Right lobe of liver (tissue), 6 donors: ENCODE data around the gene FGF6. TPM values are rescaled to one million over a fixed set of nuclear protein-coding genes. Genes with fewer than 3 reads are reported as not detected.
"Not testable (repeated sequence)": the region's sequence is repeated elsewhere in the genome, so short reads cannot be mapped to it uniquely, and the experiment has no call there.

Experiments used
- ATAC-seq, 4 donors: fragments of 200-7000 bp; cut with Tn5 transposase; one replicate each; pipeline ENCODE4 v1.9.1; 2020; ENCODE audit warnings: mild to moderate bottlenecking in 4 of 4, moderate library complexity in 4 of 4
- DNase-seq, 3 donors: peaks; one replicate each; pipeline ENCODE4 v3.0.0-alpha.2; 2020
- H3K27ac ChIP-seq, 3 donors: fragments of 200-600 bp; one replicate each; pipeline ENCODE4 v1.8.0; 2022
- H3K27me3 ChIP-seq, 2 donors: fragments of 200-600 bp; one replicate each; pipeline ENCODE4 v1.8.0; 2022
- H3K36me3 ChIP-seq, 4 donors: fragments of 200-600 bp; sonication (generic) in 1 of 4; one replicate each; pipeline versions ENCODE4 v1.5.1 to v1.8.0; 2017 to 2022; ENCODE audit warnings: control low read depth in 1 of 4
- H3K4me1 ChIP-seq, 4 donors: fragments of 200-600 bp; sonication (generic) in 1 of 4; one replicate each; pipeline versions ENCODE4 v1.5.1 to v1.8.0; 2017 to 2022; ENCODE audit warnings: control low read depth in 1 of 4
- H3K4me3 ChIP-seq, 3 donors: fragments of 200-600 bp; one replicate each; pipeline ENCODE4 v1.8.0; 2022
- H3K9me3 ChIP-seq, 4 donors: fragments of 200-600 bp; sonication (generic) in 1 of 4; one replicate each; pipeline versions ENCODE4 v1.5.1 to v1.8.0; 2017 to 2022; ENCODE audit warnings: control low read depth in 1 of 4
- POLR2A ChIP-seq: fragments of 450-650 bp; IDR thresholded peaks from one replicate; pipeline ENCODE4 v1.6.1; 2017; ENCODE audit warnings: antibody characterized with exemption, mild to moderate bottlenecking
- WGBS: methylation state at CpG from one replicate; pipeline ENCODE4 v1.1.6; 2018; ENCODE audit warnings: low coverage, low lambda C conversion rate; ENCODE audit not compliant: insufficient coverage; ENCODE audit errors: missing lambda C conversion rate; 5-methylcytosine and 5-hydroxymethylcytosine counted together
- intact Hi-C, 2 donors: fragments of 100-400 bp; cut with DNase I; formaldehyde crosslinking; loops; one replicate each; pipeline versions ENCODE4 v1.11.2 to v1.14.1; 2022
- total RNA-seq, 6 experiments: library from RNA; depleted of rRNA in 2 of 6; stranded (reverse); fragments of >200 nt in 2 of 6; fragmentation: NEBNext Ultra II Directional in 3 of 6; extraction: Animal tissue kit (Norgen Biotek cat#: 25700) in 3 of 6; gene quantifications; one replicate each; pipeline versions ENCODE4 v1.1.0 to v1.2.4, GENCODE V29; 2016 to 2023
- TF ChIP-seq, protein P1 (sequence below), 4 donors: fragments of 200-600 bp in 3 of 4; fragments of 450-650 bp in 1 of 4; IDR thresholded peaks; one replicate each; pipeline versions ENCODE4 v1.5.1 to v1.8.0; 2016 to 2022; ENCODE audit warnings: antibody characterized with exemption in 4 of 4, mild to moderate bottlenecking in 2 of 4
- donor health status: DM: no; HTN: yes; CAD: no.
- donor health status: DM: no; HTN: no; CAD: no.
- donor health status: DM: no; HTN: no; CAD: no.
- donor health status: DM: no; HTN: yes; CAD: no.
- donor health status: DM: no; HTN: yes; CAD: no.

FGF6 gene
- total RNA-seq, 6 experiments from 2014 or later = not detected

- intact Hi-C loops = no loop called here
- H3K9me3 ChIP-seq = peaks cover 0 to 4% (median 0%) of the 10 kb centered on the region in 4 donors
- H3K36me3 ChIP-seq = no peaks in the 10 kb centered on the region
- no peaks in the 10 kb centered on the region for H3K27me3 ChIP-seq
- DNase-seq (no peak), ATAC-seq (no peak)
- H3K27ac ChIP-seq = no peak overlapping the region
- 76% methylated on average over 2 of the region's 2 CpGs for WGBS
- no peak overlapping the region for H3K4me3 ChIP-seq
- no peak for TF ChIP-seq POLR2A
- TF ChIP-seq, protein P1, sequence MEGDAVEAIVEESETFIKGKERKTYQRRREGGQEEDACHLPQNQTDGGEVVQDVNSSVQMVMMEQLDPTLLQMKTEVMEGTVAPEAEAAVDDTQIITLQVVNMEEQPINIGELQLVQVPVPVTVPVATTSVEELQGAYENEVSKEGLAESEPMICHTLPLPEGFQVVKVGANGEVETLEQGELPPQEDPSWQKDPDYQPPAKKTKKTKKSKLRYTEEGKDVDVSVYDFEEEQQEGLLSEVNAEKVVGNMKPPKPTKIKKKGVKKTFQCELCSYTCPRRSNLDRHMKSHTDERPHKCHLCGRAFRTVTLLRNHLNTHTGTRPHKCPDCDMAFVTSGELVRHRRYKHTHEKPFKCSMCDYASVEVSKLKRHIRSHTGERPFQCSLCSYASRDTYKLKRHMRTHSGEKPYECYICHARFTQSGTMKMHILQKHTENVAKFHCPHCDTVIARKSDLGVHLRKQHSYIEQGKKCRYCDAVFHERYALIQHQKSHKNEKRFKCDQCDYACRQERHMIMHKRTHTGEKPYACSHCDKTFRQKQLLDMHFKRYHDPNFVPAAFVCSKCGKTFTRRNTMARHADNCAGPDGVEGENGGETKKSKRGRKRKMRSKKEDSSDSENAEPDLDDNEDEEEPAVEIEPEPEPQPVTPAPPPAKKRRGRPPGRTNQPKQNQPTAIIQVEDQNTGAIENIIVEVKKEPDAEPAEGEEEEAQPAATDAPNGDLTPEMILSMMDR (IDR thresholded peaks at IDR 0.05) = no peak
- no peaks in the 10 kb centered on the region for H3K4me1 ChIP-seq
These were observed 31.5 kb upstream of the FGF6 start for GRCh38 chr12:4477129-4477528.

DNA sequence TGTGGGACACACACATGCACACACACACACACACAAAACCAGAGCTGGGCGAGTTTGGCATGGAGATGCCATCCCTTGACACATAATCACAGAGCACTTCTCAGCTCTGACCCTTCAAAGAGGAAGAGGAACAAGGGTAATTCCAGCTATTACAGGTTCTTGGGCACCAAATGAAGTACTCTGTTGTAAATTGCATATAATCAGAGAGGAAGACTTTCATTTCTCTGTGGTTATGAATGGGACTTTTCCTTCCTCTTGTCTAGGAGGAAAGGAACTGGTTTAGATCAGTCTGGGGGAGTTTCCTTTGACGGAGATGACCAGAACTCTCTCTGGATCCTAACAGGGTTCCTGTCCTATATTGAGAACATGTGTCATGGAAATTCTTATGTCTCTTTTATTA, 26.4 kb upstream of the FGF6 start:
- WGBS = 44% methylated on average over 2 of the region's 2 CpGs
- Histone ChIP-seq H3K9me3 (no peaks in the 10 kb centered on the region), H3K4me1 (no peaks in the 10 kb centered on the region), H3K36me3 (no peaks in the 10 kb centered on the region), H3K27me3 (no peaks in the 10 kb centered on the region), H3K4me3 (no peak overlapping the region), H3K27ac (no peak overlapping the region)
- intact Hi-C loops = no loop called here
- TF ChIP-seq, protein P1 (IDR thresholded peaks at IDR 0.05) = no peak
- TF ChIP-seq POLR2A = no peak
- peak in 1 of 4 donors; percentile 40 for ATAC-seq
- DNase-seq = no peak

- Histone ChIP-seq H3K4me1 (no peaks in the 10 kb centered on the region), H3K4me3 (no peak overlapping the region), H3K9me3 (no peaks in the 10 kb centered on the region), H3K27ac (no peak overlapping the region), H3K36me3 (no peaks in the 10 kb centered on the region), H3K27me3 (no peaks in the 10 kb centered on the region)
- DNase-seq (no peak), ATAC-seq (no peak)
- no peak for TF ChIP-seq POLR2A
- TF ChIP-seq, protein P1 (IDR thresholded peaks at IDR 0.05) = no peak
- intact Hi-C loops = no loop called here
- WGBS = 74% methylated on average over 4 of the region's 4 CpGs
These were observed 25.6 kb upstream of the FGF6 start for GRCh38 chr12:4471256-4471655.

DNA sequence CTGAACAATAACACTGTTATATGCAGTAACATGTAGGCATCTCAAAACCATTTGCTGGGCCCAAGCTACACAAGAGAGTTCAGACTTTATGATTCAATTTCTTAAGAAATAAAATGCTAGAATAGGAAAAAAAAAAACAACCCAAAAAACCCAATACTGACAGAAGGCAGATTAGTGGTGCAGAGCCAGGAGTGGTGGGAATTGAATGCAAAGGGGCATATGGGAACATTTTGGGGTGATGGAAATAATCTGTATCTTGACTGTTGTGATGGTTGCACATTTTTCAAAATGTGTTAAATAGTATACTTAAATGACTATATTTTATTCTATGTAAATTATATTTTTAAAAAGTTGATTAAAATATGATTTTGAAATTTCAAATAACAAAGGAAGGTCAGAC, 23.4 kb upstream of the FGF6 start:
- intact Hi-C loops = no loop called here
- Histone ChIP-seq H3K9me3 (no peaks in the 10 kb centered on the region), H3K36me3 (no peaks in the 10 kb centered on the region), H3K27me3 (no peaks in the 10 kb centered on the region), H3K4me3 (no peak overlapping the region), H3K4me1 (no peaks in the 10 kb centered on the region), H3K27ac (no peak overlapping the region)
- DNase-seq (no peak), ATAC-seq (no peak)
- no peak for TF ChIP-seq POLR2A
- TF ChIP-seq, protein P1 (IDR thresholded peaks at IDR 0.05) = no peak

DNA sequence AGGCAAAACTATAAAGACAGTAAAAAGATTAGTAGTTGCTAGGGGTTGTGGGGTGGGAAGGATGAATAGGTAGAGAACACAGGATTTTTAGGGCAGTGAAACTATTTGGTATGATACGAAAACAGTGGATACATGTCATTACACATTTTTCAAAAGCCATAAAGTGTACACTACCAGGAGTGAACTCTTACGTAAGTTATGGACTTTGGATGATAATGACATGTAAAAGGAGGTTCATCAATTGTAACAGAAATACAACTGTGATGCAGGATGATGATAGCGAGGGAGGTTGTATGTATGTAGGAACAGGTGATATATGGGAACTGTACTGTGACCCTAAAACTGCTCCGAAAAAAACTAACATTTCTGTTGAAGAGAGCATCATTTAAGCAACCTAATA, 15.1 kb upstream of the FGF6 start:
- 63% methylated on average over 4 of the region's 4 CpGs for WGBS

DNA sequence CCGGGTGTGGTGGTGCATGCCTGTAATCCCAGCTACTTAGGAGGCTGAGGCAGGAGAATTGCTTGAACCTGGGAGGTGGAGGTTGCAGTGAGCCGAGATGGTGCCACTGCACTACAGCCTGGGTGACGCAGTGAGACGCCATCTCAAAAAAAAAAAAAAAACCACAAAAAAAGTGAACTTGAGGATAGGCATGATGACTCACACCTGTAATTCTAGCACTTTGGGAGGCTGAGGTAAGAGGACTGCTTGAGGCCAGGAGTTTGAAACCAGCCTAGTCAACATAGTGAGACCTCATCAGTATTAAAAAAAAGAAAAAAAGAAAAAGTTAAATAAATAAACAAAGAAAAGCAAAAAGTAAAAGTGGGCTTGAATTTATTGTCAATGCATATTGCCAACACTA, 10.2 kb upstream of the FGF6 start:
- H3K36me3 ChIP-seq, H3K27ac ChIP-seq, ATAC-seq, intact Hi-C loops, DNase-seq, H3K27me3 ChIP-seq, H3K4me1 ChIP-seq, H3K4me3 ChIP-seq, H3K9me3 ChIP-seq: not testable (repeated sequence)
- WGBS = no CpG with 5 or more reads among the region's 4 CpGs

More for the DNA sequence above, 15.1 kb upstream of the FGF6 start:
- H3K27ac ChIP-seq = no peak overlapping the region
- DNase-seq = no peak
- H3K9me3 ChIP-seq = no peaks in the 10 kb centered on the region
- TF ChIP-seq, protein P1 (IDR thresholded peaks at IDR 0.05) = no peak
- TF ChIP-seq POLR2A = no peak
- intact Hi-C loops = no loop called here
- H3K27me3 ChIP-seq = no peaks in the 10 kb centered on the region
- H3K4me1 ChIP-seq = no peaks in the 10 kb centered on the region
- H3K36me3 ChIP-seq = no peaks in the 10 kb centered on the region
- no peak for ATAC-seq
- H3K4me3 ChIP-seq = no peak overlapping the region
